Stimulated activated CD8-positive, alpha-beta memory T cell treated with anti-CD3 and anti-CD28 coated beads, Interleukin-7, amount 100 ng/mL, for 48 hours (primary cell): ENCODE measurements around the gene IFFO2.

Experiments
- DNase-seq, 2 donors: peaks; one replicate each; pipeline ENCODE4 v3.0.0-alpha.2; 2020; ENCODE audit warnings: low read depth in 1 of 2; ENCODE audit errors: extremely low read depth in 1 of 2

IFFO2 gene

DNA sequence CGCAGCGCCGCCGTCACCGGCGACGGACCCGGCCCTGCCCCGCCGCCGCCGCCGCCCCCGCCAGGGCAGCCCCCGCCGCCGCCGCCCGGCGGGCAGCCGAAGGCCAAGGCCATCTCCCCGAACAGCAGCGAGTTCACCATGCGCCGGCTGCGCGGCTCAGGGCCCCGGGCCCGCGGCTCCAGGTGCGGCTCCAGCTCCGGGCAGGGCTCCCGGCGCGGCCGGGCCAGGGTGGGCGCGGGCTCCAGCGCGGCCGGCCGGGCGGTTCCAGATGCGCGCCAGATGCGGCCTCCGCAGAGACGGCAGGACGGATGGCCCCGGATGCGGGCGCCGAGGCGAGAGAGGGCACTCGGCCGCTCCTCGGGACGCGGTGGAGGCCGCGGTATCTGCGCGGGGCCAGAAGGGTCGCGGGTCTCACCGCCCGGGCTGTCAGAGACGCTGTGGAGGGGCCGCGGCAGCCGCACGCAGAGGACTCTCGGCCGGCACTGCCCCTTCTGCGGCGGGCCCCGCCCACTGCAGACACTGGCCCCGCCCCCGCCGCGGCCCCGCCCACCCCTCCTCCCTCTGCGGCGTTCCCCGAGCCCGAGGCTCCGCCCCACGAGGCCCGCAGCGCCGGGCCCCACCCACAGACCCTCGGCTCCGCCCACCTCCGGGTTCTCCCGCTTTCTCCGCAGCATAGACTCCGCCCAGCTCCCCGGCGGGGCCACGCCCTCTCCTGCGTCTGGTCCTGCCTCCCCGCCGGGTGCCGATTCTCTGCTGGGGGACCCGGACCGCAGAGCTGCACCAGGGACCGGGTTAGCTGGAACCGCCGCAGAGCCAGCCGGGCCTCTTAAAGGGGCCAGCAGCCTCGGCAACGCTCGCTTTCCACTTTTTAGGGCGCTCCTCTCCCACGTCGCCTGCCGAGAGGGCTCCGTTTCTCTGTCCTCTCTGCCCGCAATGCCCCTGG lies at the start of gene IFFO2:
Gene IFFO2, minus strand, starts transcription at position 484 of the 943 bp plus-strand sequence. Its CDS starts 344 bp downstream, at position 140.
- peak; percentile 96 to 98 for DNase-seq

DNA sequence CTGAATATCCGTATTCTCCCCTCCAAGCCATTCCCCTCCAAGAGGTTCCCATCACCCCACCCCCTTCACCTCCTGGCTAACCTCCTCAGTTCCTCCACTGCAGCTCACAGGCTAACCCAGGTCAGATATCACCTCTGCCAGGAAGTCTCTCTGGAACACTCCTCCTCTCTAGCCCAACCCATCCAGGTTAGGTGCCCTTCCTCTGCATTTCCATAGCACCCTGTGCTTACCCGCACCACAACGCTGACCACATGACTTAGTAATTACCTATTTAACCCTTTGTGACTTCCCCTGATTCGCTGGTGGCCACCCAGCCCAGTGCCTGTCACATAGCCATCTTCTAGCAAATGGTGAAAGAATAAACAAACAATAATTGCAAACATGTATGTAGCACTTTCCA lies 49.5 kb upstream of the IFFO2 start:
- no peak for DNase-seq

DNA sequence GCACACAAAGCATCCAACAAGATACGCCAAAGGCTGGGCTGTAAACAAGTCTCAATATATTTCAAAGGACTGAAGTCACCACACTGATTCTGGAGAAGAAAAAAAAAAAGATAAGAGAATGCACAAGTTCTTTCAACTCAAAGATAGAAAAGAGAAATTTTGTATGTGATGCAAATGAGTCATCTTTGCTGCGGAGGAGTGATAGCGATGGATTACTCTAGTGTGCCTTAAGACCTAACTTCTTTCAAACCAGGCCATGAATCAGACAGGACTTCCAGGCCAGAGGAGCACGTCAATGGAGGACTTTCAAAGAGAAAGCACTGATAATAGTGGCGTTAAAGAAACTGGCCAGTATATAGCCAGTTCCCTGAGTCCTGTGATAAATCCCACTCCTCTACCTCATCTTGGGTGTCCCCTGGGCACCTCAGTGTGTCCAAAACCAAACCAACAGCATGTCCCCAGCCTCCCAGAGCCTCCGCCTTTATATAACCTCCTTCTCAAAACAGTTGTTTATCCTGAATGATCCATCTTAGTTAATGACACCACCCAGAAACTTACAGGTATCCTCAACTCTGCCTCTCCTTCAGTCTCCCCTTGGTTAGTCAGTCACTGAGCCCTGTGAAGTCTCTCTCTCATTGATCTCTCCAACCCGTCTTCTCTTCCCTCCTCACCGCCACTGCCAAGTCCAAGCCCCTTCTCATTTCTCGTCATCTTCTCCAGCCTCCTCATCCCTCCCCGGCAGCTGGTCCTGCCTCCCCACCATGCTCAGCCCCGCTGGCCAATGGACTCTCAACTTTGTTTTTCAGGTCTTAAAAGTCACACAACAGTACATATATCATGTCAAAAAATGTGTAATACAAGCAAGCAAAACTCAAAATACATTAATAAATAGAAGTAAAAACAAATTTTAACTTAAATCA lies 47.2 kb upstream of the IFFO2 start:
- no peak for DNase-seq

DNA sequence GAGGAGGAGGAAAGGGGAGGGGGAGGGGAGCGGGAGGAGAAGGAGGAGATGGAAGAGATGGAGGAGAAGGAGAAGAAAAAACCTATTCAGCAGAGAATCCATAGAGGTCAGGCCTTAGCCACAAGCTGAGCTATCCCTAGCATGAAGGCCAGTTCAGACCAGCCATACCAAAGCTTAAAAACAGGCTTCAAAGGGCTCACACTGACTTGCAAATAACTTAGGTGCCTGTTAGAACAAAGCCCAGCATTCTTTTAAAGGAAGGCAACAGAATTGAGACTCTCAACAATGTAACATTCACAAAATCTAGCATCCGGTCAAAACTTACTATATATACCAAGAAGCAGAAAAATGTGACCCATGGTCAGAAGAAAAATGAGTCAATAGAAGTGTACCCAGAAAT lies 43.6 kb upstream of the IFFO2 start:
- no peak for DNase-seq

DNA sequence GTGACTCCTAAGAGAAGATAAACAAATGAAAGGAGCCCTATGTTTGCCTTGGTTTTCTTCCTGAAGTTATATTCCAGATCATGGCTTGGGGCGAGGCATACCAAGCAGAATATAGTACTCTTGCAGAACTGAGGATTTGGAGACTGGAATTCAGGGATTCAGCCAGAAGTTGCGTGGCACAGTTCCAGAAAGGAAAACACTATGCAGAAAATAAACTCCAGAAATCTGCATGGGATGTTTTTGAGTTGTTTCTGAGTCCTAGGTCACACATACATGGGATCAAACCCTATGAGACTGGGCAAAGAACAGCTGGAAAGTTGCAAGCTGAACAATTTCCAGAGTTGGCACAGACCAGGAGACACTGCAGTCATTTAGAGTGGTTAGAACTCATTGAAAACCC lies 42.9 kb upstream of the IFFO2 start:
- no peak for DNase-seq

DNA sequence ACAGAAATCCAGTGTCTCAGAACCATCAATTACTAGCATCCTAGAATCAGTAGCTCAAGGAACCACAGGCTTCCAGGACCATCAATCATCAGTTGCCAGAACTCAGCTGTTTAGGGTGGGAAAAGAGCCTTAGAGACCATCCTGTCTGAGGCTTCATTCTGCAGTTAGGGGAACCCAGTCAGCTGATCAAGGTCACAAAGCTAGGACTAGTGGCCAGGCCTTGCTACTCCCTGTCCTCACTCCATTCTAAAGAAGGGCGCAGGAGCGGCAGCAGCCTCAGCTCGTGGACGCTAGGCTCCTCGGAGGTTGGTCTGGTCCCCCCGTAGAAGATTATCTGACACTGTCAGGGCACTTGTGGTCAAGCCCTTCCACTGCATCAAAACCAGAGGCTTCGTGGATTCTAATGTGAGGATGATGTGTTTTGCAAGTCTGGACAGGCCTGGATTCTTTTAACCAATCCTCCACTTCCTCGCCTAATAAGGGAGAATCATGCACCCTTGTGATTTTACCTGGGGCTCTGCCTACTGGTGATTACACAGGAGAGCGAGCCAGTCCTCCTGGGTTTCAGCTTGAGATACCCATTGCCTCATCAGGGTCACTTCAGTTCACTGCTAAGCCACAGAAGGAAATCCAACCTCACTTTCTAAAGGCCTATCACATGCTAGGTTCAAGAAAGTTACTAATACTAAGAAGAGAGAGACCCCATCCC lies 41.7 kb upstream of the IFFO2 start:
- DNase-seq: no peak

DNA sequence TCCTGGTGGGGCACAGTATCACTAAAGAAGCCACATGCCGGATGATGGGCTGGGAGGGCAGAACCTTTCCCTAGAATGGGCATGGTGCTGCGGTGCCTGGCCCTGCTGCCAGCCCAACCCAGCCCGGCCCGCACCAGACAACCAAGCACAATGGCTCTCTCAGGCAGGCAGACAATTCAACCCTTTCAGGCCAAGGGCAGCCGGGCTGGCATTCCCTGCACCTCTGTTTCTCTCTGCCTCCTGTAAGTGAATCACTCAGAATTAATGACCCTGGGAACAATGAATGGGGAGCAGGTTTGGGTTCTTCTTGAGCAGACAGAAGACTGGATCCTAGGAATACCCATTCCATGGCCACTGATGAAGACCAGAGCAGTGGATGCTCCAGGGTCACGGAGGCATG lies 41.0 kb upstream of the IFFO2 start:
- DNase-seq: no peak

DNA sequence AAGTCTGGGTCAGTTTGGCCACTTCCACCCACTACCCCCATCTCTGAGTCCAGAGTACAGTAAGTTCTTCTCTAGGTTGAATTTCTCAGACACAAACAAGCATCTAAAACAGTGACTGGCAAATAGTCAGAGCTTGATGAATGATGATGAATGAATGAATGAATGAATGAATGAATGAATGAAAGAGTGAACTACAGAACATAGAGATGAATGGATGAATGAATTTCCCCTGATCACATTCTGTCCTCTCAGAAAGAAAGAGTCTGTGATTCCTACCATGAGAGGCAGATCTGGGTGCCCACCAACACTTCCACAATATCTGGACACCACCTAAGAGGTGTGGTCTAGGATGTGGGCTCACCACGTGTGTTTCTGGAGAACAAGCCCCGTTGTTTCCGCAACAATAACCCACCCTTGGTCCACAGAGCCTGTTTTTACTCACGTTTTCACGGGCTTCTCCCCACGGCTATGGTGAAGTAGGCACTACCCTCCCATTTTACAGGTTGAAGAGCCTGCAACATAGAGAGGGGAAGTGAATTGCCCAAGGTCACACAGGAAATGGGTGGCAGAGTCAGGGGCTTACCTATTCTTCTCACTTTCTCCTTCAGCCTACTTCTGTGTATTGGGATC lies 40.2 kb upstream of the IFFO2 start:
- DNase-seq: no peak

DNA sequence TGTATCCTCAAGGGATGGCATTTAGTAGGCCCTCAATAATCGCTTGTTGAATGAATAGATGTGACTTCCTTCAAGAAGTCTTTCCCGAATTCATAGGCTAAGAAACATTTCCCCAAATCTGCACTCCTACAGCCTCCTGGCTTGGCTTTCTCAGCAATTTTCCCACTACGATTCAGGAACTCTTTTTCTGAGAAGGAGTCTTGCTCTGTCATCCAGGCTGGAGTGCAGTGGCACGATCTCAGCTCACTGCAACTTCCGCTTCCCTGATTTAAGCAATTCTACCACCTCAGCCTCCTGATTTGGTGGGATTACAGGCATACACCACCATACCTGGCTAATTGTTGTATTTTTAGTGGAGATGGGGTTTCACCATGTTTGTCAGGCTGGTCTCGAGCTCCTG lies 37.9 kb upstream of the IFFO2 start:
- no peak for DNase-seq

DNA sequence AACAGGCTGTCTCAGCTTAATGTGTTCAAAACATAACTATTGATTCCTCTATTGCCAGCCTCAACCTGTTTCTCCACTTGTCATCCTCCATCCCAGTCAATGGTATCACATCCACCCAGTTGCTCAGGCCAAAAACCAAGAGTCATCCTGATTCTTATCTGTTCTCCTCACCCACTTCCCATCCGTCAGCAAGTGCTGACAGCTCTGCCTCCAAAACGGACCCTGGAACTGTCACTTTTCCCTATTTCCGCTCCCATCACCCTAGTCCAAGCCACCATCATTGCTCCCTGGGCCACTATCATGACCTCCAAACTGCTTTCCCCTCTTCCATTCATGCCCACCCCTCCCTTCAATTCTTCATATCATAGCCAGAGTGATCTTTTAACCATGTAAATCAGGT lies 36.2 kb upstream of the IFFO2 start:
- DNase-seq: no peak

DNA sequence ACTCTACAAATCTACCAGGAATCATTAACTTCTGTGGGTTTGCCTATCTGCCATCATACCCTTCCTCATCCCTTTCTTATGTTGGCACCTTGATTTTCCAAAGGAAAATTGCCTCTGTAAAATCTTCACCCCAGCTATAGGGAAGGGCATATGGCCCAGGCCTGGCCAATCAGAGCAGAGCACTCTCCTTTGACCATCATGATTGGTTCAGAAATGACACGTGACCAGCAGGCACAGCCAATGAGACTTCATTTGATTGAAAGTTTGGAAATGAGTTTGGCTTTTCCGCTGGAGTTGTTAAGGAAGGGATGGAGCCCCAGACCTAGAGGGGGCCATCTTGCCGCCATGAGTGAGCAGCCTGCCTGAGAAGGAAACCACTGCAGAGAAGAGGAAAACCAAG lies 35.1 kb upstream of the IFFO2 start:
- DNase-seq: no peak

DNA sequence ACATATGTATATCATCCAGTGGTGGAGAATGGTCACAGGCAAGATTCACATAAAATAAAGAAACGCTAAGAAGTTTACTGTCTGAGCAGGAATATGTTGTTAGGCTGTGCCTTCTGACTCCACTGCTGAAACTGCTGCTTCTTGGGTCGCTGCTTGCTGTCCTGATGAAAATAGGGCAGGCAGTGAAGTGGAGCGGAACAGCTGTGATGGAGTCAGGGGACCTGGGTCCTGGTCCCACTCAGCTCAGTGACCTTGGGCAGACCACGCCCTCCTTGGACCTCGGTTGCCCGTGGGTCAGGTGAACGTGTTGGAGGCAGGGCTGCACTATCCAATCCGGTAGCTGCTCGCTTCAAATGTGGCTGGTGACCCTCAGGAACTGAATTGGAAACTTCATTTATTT lies 33.4 kb upstream of the IFFO2 start:
- DNase-seq: no peak

DNA sequence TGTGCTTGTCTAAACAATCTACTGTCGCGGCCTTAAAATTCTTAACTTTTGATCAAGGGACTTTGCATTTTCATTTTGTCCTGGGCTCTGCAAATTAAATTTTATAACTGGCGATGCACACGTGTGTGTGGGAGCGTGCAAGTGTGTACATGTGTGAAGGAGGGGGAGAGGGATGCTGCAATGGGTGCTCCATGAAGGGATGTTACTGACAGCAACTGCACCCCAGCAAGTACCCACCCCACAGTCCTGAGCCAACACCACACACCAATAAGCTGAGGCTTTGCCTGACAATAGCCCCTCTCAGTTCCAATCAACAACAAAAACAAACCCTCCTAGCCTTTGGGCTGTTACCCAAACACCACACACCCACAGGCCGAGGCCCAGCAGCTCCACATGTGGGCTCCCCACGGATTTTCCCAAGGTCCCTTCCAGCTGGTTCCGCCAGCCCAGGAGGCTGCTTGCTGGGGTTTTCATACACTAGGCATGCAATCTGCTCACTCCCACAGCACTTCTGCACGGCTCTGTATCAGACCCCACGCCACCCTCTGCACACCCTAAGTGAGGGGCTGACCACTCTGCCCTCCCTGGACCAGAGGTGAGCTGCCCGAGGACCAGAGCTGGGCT lies 32.8 kb upstream of the IFFO2 start:
- DNase-seq: no peak

DNA sequence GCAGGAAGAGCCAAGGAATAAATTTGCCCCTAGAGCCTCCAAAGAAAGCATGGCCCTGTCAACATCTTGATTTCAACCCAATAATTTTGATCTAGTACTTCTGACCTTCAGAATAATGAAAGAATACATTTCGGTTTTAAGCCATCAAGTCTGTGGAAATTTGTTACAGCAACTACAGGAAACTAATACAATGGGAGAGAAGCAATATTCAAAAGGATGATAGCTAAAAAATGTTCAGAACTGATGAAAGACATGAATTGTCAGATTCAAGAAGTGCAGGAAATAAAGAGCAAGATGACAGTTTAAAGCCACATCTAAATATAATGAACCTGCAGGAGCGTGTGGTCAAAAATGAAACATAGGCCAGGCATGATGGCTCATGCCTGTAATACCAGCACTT lies 24.8 kb upstream of the IFFO2 start:
- no peak for DNase-seq

DNA sequence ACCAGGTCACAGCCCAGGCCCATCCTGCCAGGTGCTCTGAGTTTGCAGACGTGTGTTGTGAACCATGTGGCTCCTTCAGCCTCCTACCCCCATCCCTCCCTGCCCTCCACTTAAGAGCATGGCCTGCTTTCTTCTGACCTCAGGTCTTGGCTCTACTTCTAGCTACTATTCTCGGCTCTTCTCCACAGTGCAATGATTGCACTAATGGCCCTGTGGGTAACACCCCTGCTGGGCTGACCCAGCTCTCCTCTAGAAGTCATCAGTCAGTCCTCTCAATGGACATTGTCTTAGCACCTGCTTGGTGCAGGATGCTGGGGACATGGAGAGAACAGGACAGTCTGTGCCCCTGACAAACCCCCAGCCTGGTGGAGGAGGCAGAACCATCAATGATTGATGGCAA lies 22.2 kb upstream of the IFFO2 start:
- no peak for DNase-seq

DNA sequence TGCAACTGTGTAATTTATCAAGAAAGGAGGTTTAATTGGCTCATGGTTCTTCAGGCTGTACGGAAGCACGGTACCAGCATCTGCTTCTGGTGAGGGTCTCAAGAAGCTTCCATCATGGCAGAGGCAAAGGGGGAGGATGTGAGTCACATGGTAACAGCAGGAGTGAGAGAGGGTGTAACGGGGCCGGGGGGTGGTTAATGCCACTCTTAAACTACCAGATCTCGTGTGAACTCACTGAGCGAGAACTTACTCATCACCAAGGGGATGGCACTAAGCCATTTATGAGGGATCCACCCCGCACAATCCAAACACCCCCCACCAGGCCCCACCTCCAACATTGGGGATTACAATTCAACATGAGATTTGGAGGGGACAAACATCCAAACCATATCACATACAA lies 21.0 kb upstream of the IFFO2 start:
- DNase-seq: no peak

DNA sequence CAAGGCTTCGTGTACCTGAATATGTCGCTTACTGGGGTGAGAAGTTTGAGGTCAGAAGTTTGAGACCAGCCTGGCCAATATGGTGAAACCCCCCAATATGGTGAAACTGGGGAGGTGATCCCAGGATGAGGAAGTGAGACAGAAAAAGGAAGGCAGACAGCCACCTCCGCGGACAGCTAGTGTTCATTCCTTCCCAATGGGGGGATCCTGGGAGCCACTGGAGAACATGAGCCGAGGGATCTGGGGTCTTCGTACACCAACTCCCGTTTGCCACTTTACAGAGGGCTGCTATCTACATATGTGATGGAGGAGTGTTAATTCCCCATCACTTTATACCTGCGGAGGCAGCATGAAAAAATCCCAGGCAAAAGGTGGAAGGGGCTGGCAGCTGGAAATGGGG lies 19.6 kb upstream of the IFFO2 start:
- DNase-seq: no peak

DNA sequence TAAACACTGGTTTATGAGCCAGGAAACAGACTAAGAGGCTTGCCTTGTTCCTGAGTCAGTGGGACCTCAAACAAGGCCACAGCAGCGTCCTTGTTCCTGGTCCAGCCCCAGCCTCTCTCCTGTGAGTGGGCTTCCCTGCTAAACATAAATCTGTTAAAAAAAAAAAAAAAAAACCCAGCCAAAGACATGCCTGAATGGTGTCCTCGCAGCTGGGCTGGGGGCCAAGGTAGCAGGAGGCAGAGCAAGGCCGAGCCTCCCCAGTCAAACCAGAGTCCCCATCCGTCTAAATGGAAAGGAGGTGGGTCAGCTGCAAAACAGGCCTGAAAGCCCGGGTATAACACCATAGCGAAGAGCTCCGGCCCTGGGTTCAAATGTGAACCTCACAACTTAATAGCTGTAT lies 18.1 kb upstream of the IFFO2 start:
- no peak for DNase-seq

DNA sequence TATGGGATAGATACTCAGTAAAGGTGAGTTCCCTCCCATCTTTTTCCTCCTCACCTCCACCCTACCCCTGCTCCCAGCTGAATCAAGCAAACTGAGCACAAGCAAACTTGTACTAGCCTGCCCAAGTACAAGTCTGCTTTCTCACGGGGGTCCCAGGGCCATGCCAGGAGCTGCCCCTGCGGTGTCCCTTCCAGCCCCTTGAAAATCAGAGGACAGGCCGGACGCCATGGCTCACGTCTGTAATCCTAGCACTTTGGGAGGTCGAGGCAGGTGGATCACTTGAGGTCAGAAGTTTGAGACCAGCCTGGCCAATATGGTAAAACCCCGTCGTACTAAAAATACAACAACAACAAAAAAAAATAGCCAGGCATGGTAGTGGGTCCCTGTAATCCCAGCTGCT lies 17.5 kb upstream of the IFFO2 start:
- no peak for DNase-seq

DNA sequence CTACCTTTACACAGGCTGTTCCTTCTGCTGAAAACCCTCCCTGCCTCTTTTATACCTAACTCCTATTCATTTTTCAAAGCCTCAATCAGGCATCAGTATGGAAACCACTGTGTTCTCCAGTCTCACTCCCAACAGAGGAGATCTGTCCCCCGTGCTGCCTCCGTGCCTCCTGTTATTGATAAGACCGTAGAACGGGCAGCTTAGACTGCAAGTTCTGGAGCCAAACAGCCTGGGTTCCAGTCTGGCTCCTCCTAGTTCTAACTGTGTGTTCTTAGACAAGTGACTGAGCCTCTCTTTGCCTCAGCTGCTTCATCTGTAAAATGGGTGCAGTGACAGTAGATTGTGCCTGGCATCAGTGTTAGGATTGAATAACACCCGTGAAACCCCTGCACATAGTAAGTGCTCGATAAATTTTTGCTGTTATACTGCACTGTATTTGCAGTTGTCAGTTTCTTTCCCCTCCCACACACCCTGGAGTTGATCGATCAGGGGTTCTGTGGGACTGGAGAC lies 17.0 kb upstream of the IFFO2 start:
- DNase-seq: no peak
